Tracheal epithelial cell (primary cell): ENCODE results near the gene ZBED4. TPM values are rescaled to one million over a fixed set of nuclear protein-coding genes. Genes with fewer than 3 reads are reported as not detected.

ENCODE experiments used
- total RNA-seq: library from RNA; depleted of rRNA; stranded (reverse); fragments of >200 nt; gene quantifications from 2 replicates; pipeline ENCODE4 v1.2.1, GENCODE V29; 2014

ZBED4 gene
- total RNA-seq: 17.3 and 18.1 TPM in 2 replicates

GRCh38 chr22:49852898-49853894 lies at the start of gene ZBED4:
Gene ZBED4 (plus strand): TSS chr22:49853844. CDS start chr22:49883663, 29,819 bp downstream.

GRCh38 chr22:49827853-49828598 lies 25.6 kb upstream of the ZBED4 start, which contains the start of gene BRD1:
Gene BRD1 (minus strand): TSS chr22:49827873. CDS start chr22:49824317, 3,556 bp downstream.

GRCh38 chr22:49917974-49918910 lies 64.6 kb downstream of the ZBED4 start, which contains the start of the genes ALG12 and CRELD2:
Gene ALG12 (minus strand): TSS chr22:49918438. CDS start chr22:49913765, 4,673 bp downstream.
Gene CRELD2 (plus strand): TSS chr22:49918634. CDS start chr22:49918770, 136 bp downstream.

Other genes starting within 250 kb of the ZBED4 start
- 19.8 and 26.2 TPM in 2 replicates for gene BRD1, start 26.0 kb upstream of the ZBED4 start, total RNA-seq
- gene ALG12, start 64.6 kb downstream of the ZBED4 start, total RNA-seq: 14.0 and 17.3 TPM in 2 replicates
- gene CRELD2, start 64.8 kb downstream of the ZBED4 start, total RNA-seq: 24.1 and 47.0 TPM in 2 replicates
- gene PIM3, start 106.9 kb downstream of the ZBED4 start, total RNA-seq: 111 and 113 TPM in 2 replicates
- gene IL17REL, start 158.9 kb downstream of the ZBED4 start, total RNA-seq: not detected in 2 replicates
- gene TTLL8, start 204.5 kb downstream of the ZBED4 start, total RNA-seq: not detected in 2 replicates
- gene MLC1, start 231.6 kb downstream of the ZBED4 start, total RNA-seq: under 0.01 and 0.72 TPM in 2 replicates
- 0.48 and 0.64 TPM in 2 replicates for gene MOV10L1, start 236.2 kb downstream of the ZBED4 start, total RNA-seq